ENCODE results near the gene COPZ1. TPM values are rescaled to one million over a fixed set of nuclear protein-coding genes. Genes with fewer than 3 reads are reported as not detected.
A peak's percentile ranks its signal among the peaks of the same experiment; 100 is the strongest.

The COPZ1 gene
- total and polyA plus RNA-seq, 9 of the 15 experiments (the other 6 are each of a cell fraction or from before 2014, with no cell fraction given) = 137 to 487 (median 233) TPM

DNA sequence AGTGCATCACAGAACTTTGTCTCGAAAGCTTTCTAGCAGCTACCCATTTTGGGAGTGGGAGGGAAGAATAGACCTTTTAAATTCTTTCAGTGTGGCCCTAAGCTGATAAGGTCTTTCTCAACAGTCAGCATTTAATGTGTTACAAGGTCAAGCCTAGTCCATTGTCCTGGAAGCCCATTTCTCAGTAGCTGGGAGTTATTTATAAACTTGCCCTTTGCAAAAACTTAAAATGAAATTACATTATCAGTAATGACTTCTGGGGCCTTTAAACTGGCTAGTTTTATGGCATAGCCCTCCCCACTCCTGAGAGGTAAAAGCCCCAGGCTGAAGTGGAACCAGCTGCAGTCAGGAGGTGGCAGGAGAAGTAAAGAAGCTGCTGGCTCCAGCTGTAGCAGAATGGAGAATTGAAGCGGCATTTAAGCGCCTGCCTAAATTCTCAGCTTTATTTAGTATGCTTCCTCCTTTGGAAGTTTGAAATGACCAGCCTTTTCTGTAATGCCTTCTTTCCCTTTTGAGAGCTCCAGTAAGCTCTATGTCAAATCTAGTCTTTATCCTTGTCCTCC lies 12.4 kb downstream of the COPZ1 start (continued):
- peak; percentile 67; the same call in 1 of the 2 replicates for TF ChIP-seq REST (IDR thresholded peaks at IDR 0.05; ENCODE audit: borderline replicate concordance)
- TF ChIP-seq REST (CRISPR knock-in tag; IDR thresholded peaks at IDR 0.05; ENCODE audit: low read depth) = no peak
- TF ChIP-seq GTF2E2 (tag; IDR thresholded peaks at IDR 0.05) = 0 out of 2 replicates have a peak, but pooled peaks have one; percentile 52
- TF ChIP-seq HDAC1 (IDR thresholded peaks at IDR 0.05) = no peak
- no peak for TF ChIP-seq ATF1 (CRISPR knock-in tag; IDR thresholded peaks at IDR 0.05)
- peak; percentile 13; the same call in 1 of the 2 replicates for TF ChIP-seq ATF1 (tag; IDR thresholded peaks at IDR 0.05)
- TF ChIP-seq RBBP5 (IDR thresholded peaks at IDR 0.05; ENCODE audit: borderline replicate concordance, insufficient read depth, low read length, poor library complexity, severe bottlenecking) = no peak
- TF ChIP-seq NFRKB (IDR thresholded peaks at IDR 0.05; ENCODE audit: low read depth) = peak; percentile 60; the same call in 1 of the 2 replicates
- TF ChIP-seq NCOA1 (IDR thresholded peaks at IDR 0.05; ENCODE audit: low read depth) = peak; percentile 78; the same call in 1 of the 2 replicates
- peak; percentile 86 for TF ChIP-seq TEAD4 (IDR thresholded peaks at IDR 0.05; ENCODE audit: low read length)
- no peak for TF ChIP-seq TEAD4 (CRISPR knock-in tag; IDR thresholded peaks at IDR 0.05; ENCODE audit: borderline replicate concordance)
- peak; percentile 53 for TF ChIP-seq RNF2 (IDR thresholded peaks at IDR 0.05)
- TF ChIP-seq TCFL5 (CRISPR knock-in tag; conservative IDR thresholded peaks at IDR 0.05) = no peak
- peak; percentile 82 for TF ChIP-seq SMARCA4 (IDR thresholded peaks at IDR 0.05)
- no peak for TF ChIP-seq PCBP1 (IDR thresholded peaks at IDR 0.05; ENCODE audit: low read depth, low read length, poor library complexity, severe bottlenecking)
- TF ChIP-seq CC2D1A (IDR thresholded peaks at IDR 0.05) = peak; percentile 25; the same call in 1 of the 2 replicates
- peak; percentile 85 for TF ChIP-seq TCF3 (CRISPR knock-in tag; IDR thresholded peaks at IDR 0.05)
- no peak for TF ChIP-seq ZBTB5 (IDR thresholded peaks at IDR 0.05)
- TF ChIP-seq OTX1 (CRISPR knock-in tag; IDR thresholded peaks at IDR 0.05) = no peak
- TF ChIP-seq TOE1 (IDR thresholded peaks at IDR 0.05; ENCODE audit: borderline replicate concordance) = 0 out of 2 replicates have a peak, but pooled peaks have one; percentile 24
- TF ChIP-seq TOE1 (CRISPR knock-in tag; IDR thresholded peaks at IDR 0.05; ENCODE audit: borderline replicate concordance, low read depth) = no peak
